Central memory CD4-positive, alpha-beta T cell (primary cell): ENCODE data around the gene NAA40.

Experiments
- DNase-seq: peaks from one replicate; pipeline ENCODE4 v3.0.0; 2022

Gene NAA40

GRCh38 chr11:63913866-63914830, 24.7 kb upstream of the NAA40 start:
- DNase-seq = no peak

GRCh38 chr11:63914896-63915691, 23.7 kb upstream of the NAA40 start:
- no peak for DNase-seq

- DNase-seq = no peak
These were observed 22.6 kb upstream of the NAA40 start for GRCh38 chr11:63915961-63916836.

GRCh38 chr11:63916837-63917691, 21.7 kb upstream of the NAA40 start, which contains the start of gene RCOR2:
Gene RCOR2, minus strand, starts transcription at chr11:63917164. Its CDS starts 708 bp downstream, at chr11:63916456.
- DNase-seq = peak; percentile 44

- DNase-seq = peak; percentile 25
These were observed 20.9 kb upstream of the NAA40 start for GRCh38 chr11:63917692-63918506.

GRCh38 chr11:63918507-63919191, 20.2 kb upstream of the NAA40 start:
- DNase-seq = no peak

GRCh38 chr11:63919267-63920125, 19.3 kb upstream of the NAA40 start:
- no peak for DNase-seq

GRCh38 chr11:63920126-63920938, 18.5 kb upstream of the NAA40 start:
- no peak for DNase-seq

GRCh38 chr11:63920939-63921417, 17.8 kb upstream of the NAA40 start:
- DNase-seq = no peak

GRCh38 chr11:63922673-63923192, 16.1 kb upstream of the NAA40 start:
- no peak for DNase-seq

GRCh38 chr11:63923319-63923718, 15.5 kb upstream of the NAA40 start:
- DNase-seq = no peak

- DNase-seq = no peak
These were observed 9.2 kb upstream of the NAA40 start for GRCh38 chr11:63929616-63930015.

- DNase-seq = no peak
These were observed 7.8 kb upstream of the NAA40 start for GRCh38 chr11:63931045-63931444.

- DNase-seq = no peak
These were observed 6.9 kb upstream of the NAA40 start for GRCh38 chr11:63931876-63932275.

- DNase-seq = no peak
These were observed 5.3 kb upstream of the NAA40 start for GRCh38 chr11:63933459-63933858.

GRCh38 chr11:63937713-63938478, 906 bp upstream of the NAA40 start:
- DNase-seq = no peak

- DNase-seq = no peak
These were observed 642 bp downstream of the NAA40 start for GRCh38 chr11:63939397-63939891.
